Chondrocyte (in vitro differentiated cells): ENCODE measurements around the gene SERPINA1. TPM values are rescaled to one million over a fixed set of nuclear protein-coding genes. Genes with fewer than 3 reads are reported as not detected.

ENCODE experiments used
- DNase-seq: peaks from one replicate; pipeline ENCODE4 v3.0.0; 2021; ENCODE audit warnings: mixed read lengths, low spot score
- H3K27ac Mint-ChIP-seq: one replicate; pipeline ENCODE4 v1.8.0; 2021; ENCODE audit warnings: mild to moderate bottlenecking, moderate library complexity, mixed read lengths; ENCODE audit not compliant: unreplicated experiment
- H3K27me3 Mint-ChIP-seq: 2 replicates; pipeline ENCODE4 v1.8.0; 2021; ENCODE audit warnings: low read depth, mixed read lengths
- H3K36me3 Mint-ChIP-seq: 2 replicates; pipeline ENCODE4 v1.8.0; 2021; ENCODE audit warnings: low read depth, mixed read lengths
- H3K4me1 Mint-ChIP-seq: 2 replicates; pipeline ENCODE4 v1.8.0; 2021; ENCODE audit warnings: low read depth, mild to moderate bottlenecking, mixed read lengths
- H3K4me3 Mint-ChIP-seq: one replicate; pipeline ENCODE4 v1.8.0; 2021; ENCODE audit warnings: mild to moderate bottlenecking, moderate library complexity, mixed read lengths; ENCODE audit not compliant: unreplicated experiment
- H3K9me3 Mint-ChIP-seq: 2 replicates; pipeline ENCODE4 v1.8.0; 2021; ENCODE audit warnings: low read depth, mixed read lengths
- CTCF ChIP-seq: fragments of 200-600 bp; sonication (generic); IDR thresholded peaks from 2 replicates; pipeline ENCODE4 v1.5.0; 2021; ENCODE audit warnings: antibody characterized with exemption, mild to moderate bottlenecking, moderate library complexity
- total RNA-seq: library from RNA; stranded (reverse); gene quantifications from 3 replicates; pipeline ENCODE4 v1.2.1, GENCODE V29; 2021

The SERPINA1 gene
- total RNA-seq, 1 donor from 2014 or later = 0.20 TPM

- H3K27me3 Mint-ChIP-seq = peaks cover 18% of the 10 kb centered on the region
These were observed 9.1 kb upstream of the SERPINA1 start for GRCh38 chr14:94397289-94398181.

GRCh38 chr14:94396628-94397225, 8.3 kb upstream of the SERPINA1 start:
- Mint-ChIP-seq H3K9me3 (no peaks in the 10 kb centered on the region), H3K36me3 (no peaks in the 10 kb centered on the region), H3K4me1 (peaks cover 25% of the 10 kb centered on the region), H3K27me3 (peaks cover 15% of the 10 kb centered on the region), H3K27ac (no peak overlapping the region), H3K4me3 (no peak overlapping the region)
- DNase-seq = no peak
- TF ChIP-seq CTCF = no peak

More at GRCh38 chr14:94397289-94398181, 9.1 kb upstream of the SERPINA1 start:
- Mint-ChIP-seq H3K4me1 (peaks cover 25% of the 10 kb centered on the region), H3K27ac (no peak overlapping the region), H3K4me3 (no peak overlapping the region), H3K9me3 (no peaks in the 10 kb centered on the region), H3K36me3 (no peaks in the 10 kb centered on the region)
- no peak for DNase-seq
- no peak for TF ChIP-seq CTCF

GRCh38 chr14:94395888-94396574, 7.6 kb upstream of the SERPINA1 start:
- H3K27ac Mint-ChIP-seq = no peak overlapping the region
- DNase-seq = no peak
- H3K36me3 Mint-ChIP-seq = no peaks in the 10 kb centered on the region
- no peaks in the 10 kb centered on the region for H3K9me3 Mint-ChIP-seq
- H3K4me1 Mint-ChIP-seq = peaks cover 25% of the 10 kb centered on the region
- TF ChIP-seq CTCF = no peak
- H3K4me3 Mint-ChIP-seq = no peak overlapping the region
- peaks cover 15% of the 10 kb centered on the region for H3K27me3 Mint-ChIP-seq

GRCh38 chr14:94395282-94395887, 7.0 kb upstream of the SERPINA1 start:
- peaks cover 19% of the 10 kb centered on the region for H3K4me1 Mint-ChIP-seq
- no peak for DNase-seq
- H3K27ac Mint-ChIP-seq = no peak overlapping the region
- H3K4me3 Mint-ChIP-seq = no peak overlapping the region
- no peaks in the 10 kb centered on the region for H3K9me3 Mint-ChIP-seq
- no peaks in the 10 kb centered on the region for H3K36me3 Mint-ChIP-seq
- no peak for TF ChIP-seq CTCF
- peaks cover 15% of the 10 kb centered on the region for H3K27me3 Mint-ChIP-seq
